Keratinocyte (primary cell): ENCODE results near the gene NT5E. TPM values are rescaled to one million over a fixed set of nuclear protein-coding genes. Genes with fewer than 3 reads are reported as not detected.

Source experiments
- DNase-seq: peaks from one replicate; pipeline ENCODE4 v3.0.0-alpha.2; 2011; ENCODE audit warnings: low read depth, missing footprints, low spot score
- FAIRE-seq: peaks from 2 replicates; lab custom pipeline; 2011; peaks lifted over from hg19 to GRCh38; lab: Jason Lieb, UNC
- H2AFZ ChIP-seq: 2 replicates; pipeline ENCODE4 v1.6.0; 2012; ENCODE audit warnings: low read length, control low read depth, inconsistent platforms; ENCODE audit not compliant: control insufficient read depth
- H3K27ac ChIP-seq: 2 replicates; pipeline ENCODE4 v1.5.1; 2011; ENCODE audit warnings: low read length; ENCODE audit not compliant: control insufficient read depth, insufficient read depth
- H3K27me3 ChIP-seq: 3 replicates; pipeline ENCODE4 v1.6.0; 2011; ENCODE audit warnings: low read length; ENCODE audit not compliant: control insufficient read depth, insufficient read depth; ENCODE audit errors: extremely low read depth
- H3K36me3 ChIP-seq, 2 experiments: 2 replicates in 1 of 2; 3 replicates in 1 of 2; pipeline ENCODE4 v1.5.1; 2011; ENCODE audit warnings: low read length in 2 of 2, mild to moderate bottlenecking in 1 of 2; ENCODE audit not compliant: control insufficient read depth in 2 of 2, insufficient read depth in 2 of 2; ENCODE audit errors: extremely low read depth in 1 of 2
- H3K4me1 ChIP-seq: 3 replicates; pipeline ENCODE4 v1.5.1; 2011; ENCODE audit warnings: low read length; ENCODE audit not compliant: control insufficient read depth, insufficient read depth; ENCODE audit errors: extremely low read depth
- H3K4me2 ChIP-seq: 3 replicates; pipeline ENCODE4 v1.6.0; 2011; ENCODE audit warnings: low read depth, low read length; ENCODE audit not compliant: control insufficient read depth, insufficient read depth; ENCODE audit errors: extremely low read depth
- H3K4me3 ChIP-seq, 3 experiments: fragments of 200-600 bp in 1 of 3; sonication (generic) in 1 of 3; 2 replicates in 2 of 3; 3 replicates in 1 of 3; pipeline ENCODE4 v1.5.1; 2011 to 2016; ENCODE audit warnings: low read length in 3 of 3, mild to moderate bottlenecking in 3 of 3, control low read depth in 2 of 3, inconsistent platforms in 1 of 3, low read depth in 1 of 3, mixed read lengths in 1 of 3, mixed run types in 1 of 3, moderate library complexity in 1 of 3; ENCODE audit not compliant: control insufficient read depth in 2 of 3, insufficient read depth in 2 of 3; ENCODE audit errors: extremely low read depth in 1 of 3
- H3K79me2 ChIP-seq: 2 replicates; pipeline ENCODE4 v1.6.0; 2012; ENCODE audit warnings: low read length; ENCODE audit not compliant: control insufficient read depth, insufficient read depth
- H3K9ac ChIP-seq: 3 replicates; pipeline ENCODE4 v1.6.0; 2011; ENCODE audit warnings: low read length; ENCODE audit not compliant: control insufficient read depth, insufficient read depth; ENCODE audit errors: extremely low read depth
- H3K9me1 ChIP-seq: 3 replicates; pipeline ENCODE4 v1.6.0; 2011; ENCODE audit warnings: low read length; ENCODE audit not compliant: control insufficient read depth, insufficient read depth; ENCODE audit errors: extremely low read depth
- H3K9me3 ChIP-seq: 2 replicates; pipeline ENCODE4 v1.5.1; 2012; ENCODE audit warnings: low read depth, low read length; ENCODE audit not compliant: control insufficient read depth
- H4K20me1 ChIP-seq: 3 replicates; pipeline ENCODE4 v1.6.0; 2011; ENCODE audit warnings: low read length; ENCODE audit not compliant: control insufficient read depth, insufficient read depth; ENCODE audit errors: extremely low read depth
- EZH2 ChIP-seq: IDR thresholded peaks from one replicate; pipeline ENCODE4 v1.6.1; 2012; ENCODE audit warnings: inconsistent platforms, mild to moderate bottlenecking, low read length, moderate library complexity
- dilution Hi-C: fragments of 300-500 bp; cut with MboI; formaldehyde crosslinking; loops from one replicate; pipeline ENCODE4 v1.7.0; 2020; ENCODE audit warnings: low sequenced_read_pairs; ENCODE audit not compliant: extremely low pct_ligation_motif_present
- polyA plus RNA-seq, 5 experiments: library from polyadenylated mRNA; depleted of rRNA in 3 of 5; stranded (reverse) in 3 of 5; stranded (forward) in 1 of 5; unstranded in 1 of 5; fragments of >200 nt; gene quantifications; 1 replicate in 1 of 5; 2 replicates in 3 of 5; 3 replicates in 1 of 5; pipeline versions ENCODE4 v1.2.1 to v1.2.3, GENCODE V29; 2011 to 2012; ENCODE audit warnings: missing spikeins in 2 of 5, low read depth in 1 of 5, low replicate concordance in 1 of 5
- TF ChIP-seq, protein P1 (sequence below), 3 experiments: IDR thresholded peaks in 1 of 3; conservative IDR thresholded peaks in 1 of 3; optimal IDR thresholded peaks in 1 of 3; 2 replicates in 2 of 3; 3 replicates in 1 of 3; pipeline versions ENCODE3 to v1.5.1; 2011; ENCODE audit warnings: low read length in 3 of 3, mild to moderate bottlenecking in 3 of 3, moderate library complexity in 2 of 3, control low read depth in 1 of 3, inconsistent platforms in 1 of 3; ENCODE audit not compliant: insufficient read depth in 2 of 3; ENCODE audit errors: extremely low read depth in 1 of 3

The NT5E gene
- polyA plus RNA-seq, 1 donor (not counting 4 experiments of a cell fraction or from before 2014, with no cell fraction given): 268 TPM

DNA sequence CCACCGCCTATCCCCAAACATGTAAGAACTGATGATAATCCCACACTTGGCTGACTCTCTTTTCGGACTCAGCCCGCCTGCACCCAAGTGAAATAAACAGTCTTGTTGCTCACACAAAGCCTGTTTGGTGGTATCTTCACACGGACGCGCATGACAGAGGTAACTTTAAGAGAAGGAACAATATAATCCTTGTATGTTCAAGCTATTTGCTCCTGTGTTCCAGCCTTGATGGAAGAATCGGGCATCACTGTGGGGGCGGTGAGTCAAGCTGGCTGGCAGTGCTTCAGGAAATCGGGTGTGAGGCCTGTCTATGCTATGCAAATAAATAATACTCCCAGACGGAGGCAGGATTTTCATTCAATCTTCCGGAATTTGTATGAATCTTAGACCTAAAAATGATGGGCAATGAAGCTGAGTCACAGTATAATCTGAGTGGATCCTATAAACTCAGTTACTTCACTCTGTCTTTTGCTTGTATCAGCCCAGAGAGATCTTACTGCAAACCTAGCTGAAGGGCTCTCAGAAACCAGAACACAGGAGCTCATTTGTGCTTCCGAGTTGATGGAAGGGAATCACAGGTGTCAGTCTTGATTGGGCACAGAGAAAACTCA, 45.2 kb upstream of the NT5E start:
- Histone ChIP-seq H3K9ac (peak overlapping the region; percentile 69), H4K20me1 (no peaks in the 10 kb centered on the region), H3K27ac (peak overlapping the region; percentile 88), H3K4me1 (peaks cover 63% of the 10 kb centered on the region), H3K4me2 (peak overlapping the region; percentile 91), H3K9me1 (no peaks in the 10 kb centered on the region), H3K27me3 (no peaks in the 10 kb centered on the region), H3K79me2 (no peaks in the 10 kb centered on the region), H2AFZ (no peak overlapping the region), H3K9me3 (no peaks in the 10 kb centered on the region), H3K36me3 (no peaks in the 10 kb centered on the region), H3K4me3 (peak overlapping the region in 2 of 3 experiments; percentile 46 to 49)
- DNase-seq (no peak), FAIRE-seq (peak; percentile 34)
- dilution Hi-C loops: no loop called here
- TF ChIP-seq EZH2: no peak
- TF ChIP-seq, protein P1, sequence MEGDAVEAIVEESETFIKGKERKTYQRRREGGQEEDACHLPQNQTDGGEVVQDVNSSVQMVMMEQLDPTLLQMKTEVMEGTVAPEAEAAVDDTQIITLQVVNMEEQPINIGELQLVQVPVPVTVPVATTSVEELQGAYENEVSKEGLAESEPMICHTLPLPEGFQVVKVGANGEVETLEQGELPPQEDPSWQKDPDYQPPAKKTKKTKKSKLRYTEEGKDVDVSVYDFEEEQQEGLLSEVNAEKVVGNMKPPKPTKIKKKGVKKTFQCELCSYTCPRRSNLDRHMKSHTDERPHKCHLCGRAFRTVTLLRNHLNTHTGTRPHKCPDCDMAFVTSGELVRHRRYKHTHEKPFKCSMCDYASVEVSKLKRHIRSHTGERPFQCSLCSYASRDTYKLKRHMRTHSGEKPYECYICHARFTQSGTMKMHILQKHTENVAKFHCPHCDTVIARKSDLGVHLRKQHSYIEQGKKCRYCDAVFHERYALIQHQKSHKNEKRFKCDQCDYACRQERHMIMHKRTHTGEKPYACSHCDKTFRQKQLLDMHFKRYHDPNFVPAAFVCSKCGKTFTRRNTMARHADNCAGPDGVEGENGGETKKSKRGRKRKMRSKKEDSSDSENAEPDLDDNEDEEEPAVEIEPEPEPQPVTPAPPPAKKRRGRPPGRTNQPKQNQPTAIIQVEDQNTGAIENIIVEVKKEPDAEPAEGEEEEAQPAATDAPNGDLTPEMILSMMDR (optimal IDR thresholded peaks at IDR 0.05 in 1 of 3, IDR thresholded peaks at IDR 0.05 in 1 of 3, conservative IDR thresholded peaks at IDR 0.05 in 1 of 3; ENCODE audit: extremely low read depth in 1 of 3, insufficient read depth in 2 of 3, low read length in 3 of 3): no peak

DNA sequence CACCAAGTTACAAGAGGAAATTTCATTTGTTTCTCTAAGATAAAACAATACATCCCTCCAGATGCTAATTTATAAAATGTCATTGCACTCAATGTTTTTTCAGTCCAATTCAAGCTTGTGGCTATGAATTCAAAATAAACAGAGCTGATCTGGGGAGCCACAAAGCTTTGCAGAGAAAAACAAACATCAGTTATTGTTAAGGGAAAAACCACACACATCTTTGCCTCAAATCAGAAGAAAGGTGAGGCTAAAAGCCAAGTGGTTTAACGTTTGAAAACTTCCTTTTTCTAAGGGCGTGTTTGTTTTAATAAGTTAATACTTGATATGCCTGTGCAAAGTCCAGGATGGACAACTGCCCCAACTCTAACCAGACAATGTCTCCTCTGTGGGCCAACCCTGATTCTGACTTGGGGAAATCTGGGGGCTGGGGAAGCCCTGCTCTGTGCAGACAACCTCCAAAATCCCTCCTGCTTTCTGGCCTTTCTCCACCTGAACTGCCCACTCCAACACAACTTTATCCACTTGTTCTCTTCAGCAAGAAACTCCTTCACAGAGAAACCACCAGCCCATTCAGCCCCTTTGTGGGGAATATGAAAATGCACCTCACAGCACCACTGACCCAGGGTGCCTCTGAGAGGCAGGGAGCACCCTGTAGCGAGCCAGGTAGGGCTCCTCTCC, 44.6 kb upstream of the NT5E start:
- no peak overlapping the region for H2AFZ ChIP-seq
- peaks cover 63% of the 10 kb centered on the region for H3K4me1 ChIP-seq
- peak; percentile 39 for FAIRE-seq

More for the DNA sequence above, 44.6 kb upstream of the NT5E start:
- Histone ChIP-seq H3K9me1 (no peaks in the 10 kb centered on the region), H3K27me3 (no peaks in the 10 kb centered on the region), H3K4me2 (peak overlapping the region; percentile 91), H3K79me2 (no peaks in the 10 kb centered on the region), H3K9ac (peak overlapping the region; percentile 69), H4K20me1 (no peaks in the 10 kb centered on the region), H3K9me3 (no peaks in the 10 kb centered on the region), H3K36me3 (no peaks in the 10 kb centered on the region), H3K27ac (peak overlapping the region; percentile 88), H3K4me3 (peak overlapping the region in 2 of 3 experiments; percentile 32 to 46)
- DNase-seq: no peak
- no peak for TF ChIP-seq EZH2
- TF ChIP-seq, protein P1 (optimal IDR thresholded peaks at IDR 0.05 in 1 of 3, IDR thresholded peaks at IDR 0.05 in 1 of 3, conservative IDR thresholded peaks at IDR 0.05 in 1 of 3; ENCODE audit: extremely low read depth in 1 of 3, insufficient read depth in 2 of 3, low read length in 3 of 3): no peak
- dilution Hi-C loops: no loop called here
